ENCODE data around the gene PLAAT3.

DNA sequence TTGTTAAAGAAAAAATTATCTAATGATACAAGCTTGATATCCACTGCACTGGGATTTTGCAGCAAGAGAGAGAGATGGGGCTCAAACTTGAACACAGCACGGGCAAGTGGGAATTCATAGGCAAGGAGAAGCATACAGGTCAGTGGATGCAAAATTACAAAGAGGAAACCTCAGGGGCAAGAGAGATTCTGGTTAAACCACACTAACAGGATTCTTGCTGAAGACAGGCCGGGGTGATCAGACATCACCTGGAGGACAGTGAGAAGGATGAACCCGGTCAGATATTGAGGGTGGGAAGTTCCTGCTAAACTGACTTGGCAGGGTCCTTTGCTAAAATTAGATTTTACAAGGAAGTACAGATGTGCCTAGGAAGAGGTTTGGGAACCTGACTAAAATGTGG, 80.2 kb downstream of the PLAAT3 start:
- TF ChIP-seq, protein P1, sequence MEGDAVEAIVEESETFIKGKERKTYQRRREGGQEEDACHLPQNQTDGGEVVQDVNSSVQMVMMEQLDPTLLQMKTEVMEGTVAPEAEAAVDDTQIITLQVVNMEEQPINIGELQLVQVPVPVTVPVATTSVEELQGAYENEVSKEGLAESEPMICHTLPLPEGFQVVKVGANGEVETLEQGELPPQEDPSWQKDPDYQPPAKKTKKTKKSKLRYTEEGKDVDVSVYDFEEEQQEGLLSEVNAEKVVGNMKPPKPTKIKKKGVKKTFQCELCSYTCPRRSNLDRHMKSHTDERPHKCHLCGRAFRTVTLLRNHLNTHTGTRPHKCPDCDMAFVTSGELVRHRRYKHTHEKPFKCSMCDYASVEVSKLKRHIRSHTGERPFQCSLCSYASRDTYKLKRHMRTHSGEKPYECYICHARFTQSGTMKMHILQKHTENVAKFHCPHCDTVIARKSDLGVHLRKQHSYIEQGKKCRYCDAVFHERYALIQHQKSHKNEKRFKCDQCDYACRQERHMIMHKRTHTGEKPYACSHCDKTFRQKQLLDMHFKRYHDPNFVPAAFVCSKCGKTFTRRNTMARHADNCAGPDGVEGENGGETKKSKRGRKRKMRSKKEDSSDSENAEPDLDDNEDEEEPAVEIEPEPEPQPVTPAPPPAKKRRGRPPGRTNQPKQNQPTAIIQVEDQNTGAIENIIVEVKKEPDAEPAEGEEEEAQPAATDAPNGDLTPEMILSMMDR (IDR thresholded peaks at IDR 0.05; ENCODE audit: borderline replicate concordance, extremely low read depth, low read length, poor library complexity, severe bottlenecking), result no peak
- TF ChIP-seq EZH2 (IDR thresholded peaks at IDR 0.05; ENCODE audit: borderline replicate concordance, low read depth, low read length, severe bottlenecking), result no peak
